OCI-LY1 (cell line): ENCODE data around the gene SYP.

Experiments used
- EZH2 ChIP-seq: fragments of 200-600 bp; sonication (generic), shearing (Covaris generic); IDR thresholded peaks from 2 replicates; pipeline ENCODE4 v1.8.0; 2017; ENCODE audit warnings: borderline replicate concordance, mixed run types, mild to moderate bottlenecking, antibody characterized with exemption, low read length, moderate library complexity, mixed read lengths
- TF ChIP-seq, protein P1 (sequence below): fragments of 200-600 bp; sonication (generic), shearing (Covaris generic); IDR thresholded peaks from 2 replicates; pipeline ENCODE4 v1.5.1; 2017; ENCODE audit warnings: mild to moderate bottlenecking, antibody characterized with exemption, low read length, moderate library complexity, mixed read lengths

DNA sequence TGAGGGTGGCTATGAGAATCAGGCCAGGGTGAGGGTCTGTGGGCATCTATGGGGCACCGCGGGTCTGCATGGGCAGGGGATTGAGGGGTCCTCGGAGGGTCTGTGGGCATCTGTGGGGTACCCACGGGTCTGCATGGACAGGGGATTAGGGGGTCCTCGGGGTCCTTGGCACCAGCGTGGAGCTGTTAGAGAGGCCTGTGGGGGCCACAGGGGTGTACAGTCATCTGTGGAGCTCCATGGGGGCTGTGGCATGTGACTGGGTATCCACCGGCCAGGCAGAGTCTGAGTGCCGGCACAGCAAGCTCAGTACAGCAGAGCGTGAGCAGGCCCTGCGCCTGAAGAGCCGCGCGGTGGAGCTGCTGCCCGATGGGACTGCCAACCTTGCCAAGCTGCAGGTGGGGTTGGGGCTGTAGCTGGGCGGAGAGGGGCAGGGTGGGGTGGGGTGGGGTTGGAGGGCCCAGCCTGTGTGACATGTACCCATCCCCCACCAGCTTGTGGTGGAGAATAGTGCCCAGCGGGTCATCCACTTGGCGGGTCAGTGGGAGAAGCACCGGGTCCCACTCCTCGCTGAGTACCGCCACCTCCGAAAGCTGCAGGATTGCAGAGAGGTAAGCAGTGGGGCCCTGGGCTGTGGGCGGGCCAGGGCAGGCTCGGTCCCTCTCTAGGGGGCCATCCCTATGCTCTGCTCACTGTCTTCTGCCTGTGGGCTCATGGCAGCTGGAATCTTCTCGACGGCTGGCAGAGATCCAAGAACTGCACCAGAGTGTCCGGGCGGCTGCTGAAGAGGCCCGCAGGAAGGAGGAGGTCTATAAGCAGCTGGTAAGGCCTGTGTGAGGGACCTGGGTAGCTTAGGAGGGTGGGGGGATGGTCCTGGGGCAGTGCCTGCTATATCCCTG is 48.2 kb upstream of the SYP start:
- TF ChIP-seq, protein P1, sequence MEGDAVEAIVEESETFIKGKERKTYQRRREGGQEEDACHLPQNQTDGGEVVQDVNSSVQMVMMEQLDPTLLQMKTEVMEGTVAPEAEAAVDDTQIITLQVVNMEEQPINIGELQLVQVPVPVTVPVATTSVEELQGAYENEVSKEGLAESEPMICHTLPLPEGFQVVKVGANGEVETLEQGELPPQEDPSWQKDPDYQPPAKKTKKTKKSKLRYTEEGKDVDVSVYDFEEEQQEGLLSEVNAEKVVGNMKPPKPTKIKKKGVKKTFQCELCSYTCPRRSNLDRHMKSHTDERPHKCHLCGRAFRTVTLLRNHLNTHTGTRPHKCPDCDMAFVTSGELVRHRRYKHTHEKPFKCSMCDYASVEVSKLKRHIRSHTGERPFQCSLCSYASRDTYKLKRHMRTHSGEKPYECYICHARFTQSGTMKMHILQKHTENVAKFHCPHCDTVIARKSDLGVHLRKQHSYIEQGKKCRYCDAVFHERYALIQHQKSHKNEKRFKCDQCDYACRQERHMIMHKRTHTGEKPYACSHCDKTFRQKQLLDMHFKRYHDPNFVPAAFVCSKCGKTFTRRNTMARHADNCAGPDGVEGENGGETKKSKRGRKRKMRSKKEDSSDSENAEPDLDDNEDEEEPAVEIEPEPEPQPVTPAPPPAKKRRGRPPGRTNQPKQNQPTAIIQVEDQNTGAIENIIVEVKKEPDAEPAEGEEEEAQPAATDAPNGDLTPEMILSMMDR = no peak
- TF ChIP-seq EZH2 = no peak
